Uterine smooth muscle cell (primary cell): ENCODE measurements around the gene ZNF701. TPM values are rescaled to one million over a fixed set of nuclear protein-coding genes. Genes with fewer than 3 reads are reported as not detected.

Experiments used
- total RNA-seq: library from RNA; depleted of rRNA; stranded (reverse); fragments of >200 nt; gene quantifications from 2 replicates; pipeline ENCODE4 v1.2.3, GENCODE V29; 2014

ZNF701 gene
- 14.6 and 16.7 TPM in 2 replicates for total RNA-seq

GRCh38 chr19:52570000-52570861 is at the start of gene ZNF701:
ZNF701 (plus strand) TSS chr19:52570287; CDS start chr19:52574148, 3,861 bp downstream.

GRCh38 chr19:52527134-52527955 is 42.7 kb upstream of the ZNF701 start, which contains the start of gene ZNF808:
ZNF808 (plus strand) TSS chr19:52527668; CDS start chr19:52543285, 15,617 bp downstream.

Other genes starting within 250 kb of the ZNF701 start
- gene ZNF610, start 234.0 kb upstream of the ZNF701 start, total RNA-seq = 1.00 and 2.7 TPM in 2 replicates
- 23.8 and 28.4 TPM in 2 replicates for gene ZNF880, start 200.4 kb upstream of the ZNF701 start, total RNA-seq
- gene ZNF528, start 172.4 kb upstream of the ZNF701 start, total RNA-seq = 18.4 and 24.2 TPM in 2 replicates
- 0.25 TPM in 1 of 2 replicates, not detected in the other for gene ZNF534, start 141.1 kb upstream of the ZNF701 start, total RNA-seq
- 2.8 and 3.5 TPM in 2 replicates for gene ZNF578, start 116.7 kb upstream of the ZNF701 start, total RNA-seq
- gene ZNF808, start 42.6 kb upstream of the ZNF701 start, total RNA-seq = 17.9 and 28.0 TPM in 2 replicates
- 51.6 and 66.4 TPM in 2 replicates for gene ZNF83, start 68.1 kb downstream of the ZNF701 start, total RNA-seq
- 12.3 and 13.9 TPM in 2 replicates for gene ZNF611, start 164.8 kb downstream of the ZNF701 start, total RNA-seq
- gene ZNF600, start 216.5 kb downstream of the ZNF701 start, total RNA-seq = 3.9 and 4.0 TPM in 2 replicates